Cardiac fibroblast (primary cell): ENCODE measurements around the gene ZNF135.

Experiments
- DNase-seq, 2 donors: peaks; one replicate each; pipeline versions ENCODE4 v3.0.0 to v3.0.0-alpha.2; 2010; ENCODE audit warnings: low read depth in 2 of 2
- H3K4me3 ChIP-seq, 2 donors: replicated peaks in 1 of 2; 1 replicate in 1 of 2; 2 replicates in 1 of 2; pipeline ENCODE4 v1.5.1; 2011; ENCODE audit warnings: low read depth in 2 of 2, low read length in 2 of 2, mild to moderate bottlenecking in 2 of 2, moderate library complexity in 1 of 2
- CTCF ChIP-seq: IDR thresholded peaks from one replicate; pipeline ENCODE4 v1.5.1; 2011; ENCODE audit warnings: low read depth, mild to moderate bottlenecking, low read length, inconsistent platforms

Gene ZNF135

GRCh38 chr19:58079792-58080191, 20.7 kb downstream of the ZNF135 start:
- no peak for TF ChIP-seq CTCF
- no peak for DNase-seq

GRCh38 chr19:58083021-58083420, 23.9 kb downstream of the ZNF135 start:
- H3K4me3 ChIP-seq = no peak overlapping the region
- no peak for TF ChIP-seq CTCF

More at GRCh38 chr19:58079792-58080191, 20.7 kb downstream of the ZNF135 start:
- no peak overlapping the region for H3K4me3 ChIP-seq

GRCh38 chr19:58084596-58085347, 25.7 kb downstream of the ZNF135 start:
- no peak for TF ChIP-seq CTCF
- H3K4me3 ChIP-seq = no peak overlapping the region
- DNase-seq = no peak

More at GRCh38 chr19:58083021-58083420, 23.9 kb downstream of the ZNF135 start:
- DNase-seq = peak in 1 of 2 donors; percentile 5

GRCh38 chr19:58085348-58085875, 26.3 kb downstream of the ZNF135 start:
- TF ChIP-seq CTCF = no peak
- DNase-seq = no peak
- no peak overlapping the region for H3K4me3 ChIP-seq

GRCh38 chr19:58086825-58087710, 28.0 kb downstream of the ZNF135 start:
- TF ChIP-seq CTCF = no peak
- no peak for DNase-seq
- H3K4me3 ChIP-seq = no peak overlapping the region

- H3K4me3 ChIP-seq = no peak overlapping the region
- TF ChIP-seq CTCF = no peak
- DNase-seq = no peak
These were observed 29.5 kb downstream of the ZNF135 start for GRCh38 chr19:58088521-58089052.
